ENCODE results near the gene RAET1L. TPM values are rescaled to one million over a fixed set of nuclear protein-coding genes. Genes with fewer than 3 reads are reported as not detected.

RAET1L gene
- polyA plus RNA-seq, 3 donors = not detected

- TF ChIP-seq CTCF (IDR thresholded peaks at IDR 0.05) = no peak
- H3K4me1 ChIP-seq (ENCODE audit: control insufficient read depth in 1 of 2, insufficient read depth in 2 of 2, low read length in 2 of 2) = peaks cover 8 to 9% of the 10 kb centered on the region in 2 donors
- no CpG with 5 or more reads among the region's 6 CpGs for WGBS (ENCODE audit: insufficient coverage)
- Mint-ChIP-seq H3K36me3 (peaks cover 0 to 5% of the 10 kb centered on the region in 2 donors), H3K9me3 (peaks cover 0 to 7% (median 3%) of the 10 kb centered on the region in 7 donors), H3K27ac (no peak overlapping the region), H3K4me3 (no peak overlapping the region), H3K4me1 (peaks cover 12% of the 10 kb centered on the region), H3K27me3 (ENCODE audit: low read depth in 3 of 3) (peaks cover 54 to 69% (median 66%) of the 10 kb centered on the region in 3 donors)
- no peaks in the 10 kb centered on the region for H3K79me2 ChIP-seq (ENCODE audit: insufficient read depth, low read length)
- DNase-seq = peak; percentile 44 to 78 (median 59)
- H3K27me3 ChIP-seq (ENCODE audit: control insufficient read depth in 2 of 2, insufficient read depth in 2 of 2, low read length in 2 of 2) = peaks cover 32 to 52% of the 10 kb centered on the region in 2 donors
- H3K36me3 ChIP-seq (replicated peaks in 1 of 2; ENCODE audit: control insufficient read depth in 1 of 2, insufficient read depth in 2 of 2, low read length in 2 of 2) = no peaks in the 10 kb centered on the region
- no peak overlapping the region for H3K9ac ChIP-seq (ENCODE audit: insufficient read depth, low read length, poor library complexity, severe bottlenecking)
- no peak overlapping the region for H3K27ac ChIP-seq (ENCODE audit: low read depth in 1 of 2, low read length in 2 of 2)
- peaks cover 0 to 17% of the 10 kb centered on the region in 2 donors for H3K9me3 ChIP-seq (replicated peaks in 1 of 2; ENCODE audit: control insufficient read depth in 1 of 2, insufficient read depth in 1 of 2, low read length in 2 of 2)
- intact Hi-C loops (cut with micrococcal nuclease) = no loop called here
- H2AFZ ChIP-seq (ENCODE audit: insufficient read depth, low read depth, low read length, poor library complexity, severe bottlenecking) = no peak overlapping the region
- H4K20me1 ChIP-seq (ENCODE audit: insufficient read depth, low read length) = no peaks in the 10 kb centered on the region
- no peak overlapping the region for H3K4me2 ChIP-seq (replicated peaks; ENCODE audit: extremely low read depth, low read length, poor library complexity, severe bottlenecking)
- H3K4me3 ChIP-seq (replicated peaks in 1 of 3; ENCODE audit: low read depth in 2 of 3, low read length in 3 of 3) = no peak overlapping the region
Measured at GRCh38 chr6:150033207-150033771, 8.0 kb upstream of the RAET1L start.

- WGBS (ENCODE audit: insufficient coverage) = 94% methylated on average over 5 of the region's 8 CpGs
- intact Hi-C loops (cut with micrococcal nuclease) = no loop called here
- H3K4me1 ChIP-seq (ENCODE audit: control insufficient read depth in 1 of 2, insufficient read depth in 2 of 2, low read length in 2 of 2) = peaks cover 8% of the 10 kb centered on the region in 2 donors
- no peaks in the 10 kb centered on the region for H4K20me1 ChIP-seq (ENCODE audit: insufficient read depth, low read length)
- H3K4me2 ChIP-seq (replicated peaks; ENCODE audit: extremely low read depth, low read length, poor library complexity, severe bottlenecking) = no peak overlapping the region
- no peak overlapping the region for H3K4me3 ChIP-seq (replicated peaks in 1 of 3; ENCODE audit: low read depth in 2 of 3, low read length in 3 of 3)
- no peak for TF ChIP-seq CTCF (IDR thresholded peaks at IDR 0.05)
- H3K9me3 ChIP-seq (replicated peaks in 1 of 2; ENCODE audit: control insufficient read depth in 1 of 2, insufficient read depth in 1 of 2, low read length in 2 of 2) = peaks cover 0 to 10% of the 10 kb centered on the region in 2 donors
- DNase-seq = no peak
- peaks cover 12% of the 10 kb centered on the region for H3K4me1 Mint-ChIP-seq
- H3K27ac Mint-ChIP-seq = no peak overlapping the region
- H3K9me3 Mint-ChIP-seq = peaks cover 0 to 6% (median 3%) of the 10 kb centered on the region in 7 donors
- peaks cover 0 to 5% of the 10 kb centered on the region in 2 donors for H3K36me3 Mint-ChIP-seq
- no peak overlapping the region for H3K9ac ChIP-seq (ENCODE audit: insufficient read depth, low read length, poor library complexity, severe bottlenecking)
- H3K36me3 ChIP-seq (replicated peaks in 1 of 2; ENCODE audit: control insufficient read depth in 1 of 2, insufficient read depth in 2 of 2, low read length in 2 of 2) = no peaks in the 10 kb centered on the region
- no peak overlapping the region for H3K27ac ChIP-seq (ENCODE audit: low read depth in 1 of 2, low read length in 2 of 2)
- H2AFZ ChIP-seq (ENCODE audit: insufficient read depth, low read depth, low read length, poor library complexity, severe bottlenecking) = no peak overlapping the region
- H3K4me3 Mint-ChIP-seq = peak overlapping the region in 1 of 2 donors; percentile 19
- H3K27me3 Mint-ChIP-seq (ENCODE audit: low read depth in 3 of 3) = peaks cover 54 to 68% (median 66%) of the 10 kb centered on the region in 3 donors
- H3K27me3 ChIP-seq (ENCODE audit: control insufficient read depth in 2 of 2, insufficient read depth in 2 of 2, low read length in 2 of 2) = peaks cover 26 to 51% of the 10 kb centered on the region in 2 donors
- H3K79me2 ChIP-seq (ENCODE audit: insufficient read depth, low read length) = no peaks in the 10 kb centered on the region
Measured at GRCh38 chr6:150032598-150032997, 7.3 kb upstream of the RAET1L start.
